Naive B cell (primary cell): ENCODE data around the gene KLF13. TPM values are rescaled to one million over a fixed set of nuclear protein-coding genes. Genes with fewer than 3 reads are reported as not detected.

ENCODE experiments used
- ATAC-seq, 2 donors: fragments of 150-1000 bp; cut with Tn5 transposase; 2 replicates each; pipeline ENCODE4 v1.10.0; 2021; ENCODE audit warnings: low read depth in 2 of 2, mild to moderate bottlenecking in 2 of 2, moderate library complexity in 2 of 2
- DNase-seq: peaks from one replicate; pipeline ENCODE4 v3.0.0; 2022
- H3K27ac Mint-ChIP-seq, 6 donors: one replicate each; pipeline ENCODE4 v1.8.0; 2020 to 2022; ENCODE audit warnings: mild to moderate bottlenecking in 6 of 6, mixed read lengths in 6 of 6, moderate library complexity in 5 of 6, inconsistent platforms in 2 of 6
- H3K27me3 Mint-ChIP-seq, 3 donors: one replicate each; pipeline ENCODE4 v1.8.0; 2021 to 2022; ENCODE audit warnings: mixed read lengths in 3 of 3, mild to moderate bottlenecking in 1 of 3
- H3K36me3 Mint-ChIP-seq, 2 donors: one replicate each; pipeline ENCODE4 v1.8.0; 2020 to 2022; ENCODE audit warnings: mixed read lengths in 2 of 2, inconsistent platforms in 1 of 2, mild to moderate bottlenecking in 1 of 2
- H3K4me1 Mint-ChIP-seq, 3 donors: one replicate each; pipeline ENCODE4 v1.8.0; 2020 to 2022; ENCODE audit warnings: mixed read lengths in 3 of 3, inconsistent platforms in 1 of 3, mild to moderate bottlenecking in 1 of 3, moderate library complexity in 1 of 3
- H3K4me3 Mint-ChIP-seq, 8 donors: one replicate each; pipeline ENCODE4 v1.8.0; 2020 to 2022; ENCODE audit warnings: mild to moderate bottlenecking in 8 of 8, mixed read lengths in 8 of 8, moderate library complexity in 8 of 8, inconsistent platforms in 2 of 8
- H3K9me3 Mint-ChIP-seq, 7 donors: one replicate each; pipeline ENCODE4 v1.8.0; 2020 to 2022; ENCODE audit warnings: mixed read lengths in 7 of 7, mild to moderate bottlenecking in 5 of 7, inconsistent platforms in 2 of 7, moderate library complexity in 1 of 7
- polyA plus RNA-seq, 6 donors: library from polyadenylated mRNA; unstranded; fragments of 300-500 nt; fragmentation: Illumina TruSeq; gene quantifications; one replicate each; pipeline ENCODE4 v1.2.3, GENCODE V29; 2021; ENCODE audit warnings: low read depth in 6 of 6

Gene KLF13
- polyA plus RNA-seq, 6 donors from 2014 or later = 16.6 to 58.8 (median 40.0) TPM

DNA sequence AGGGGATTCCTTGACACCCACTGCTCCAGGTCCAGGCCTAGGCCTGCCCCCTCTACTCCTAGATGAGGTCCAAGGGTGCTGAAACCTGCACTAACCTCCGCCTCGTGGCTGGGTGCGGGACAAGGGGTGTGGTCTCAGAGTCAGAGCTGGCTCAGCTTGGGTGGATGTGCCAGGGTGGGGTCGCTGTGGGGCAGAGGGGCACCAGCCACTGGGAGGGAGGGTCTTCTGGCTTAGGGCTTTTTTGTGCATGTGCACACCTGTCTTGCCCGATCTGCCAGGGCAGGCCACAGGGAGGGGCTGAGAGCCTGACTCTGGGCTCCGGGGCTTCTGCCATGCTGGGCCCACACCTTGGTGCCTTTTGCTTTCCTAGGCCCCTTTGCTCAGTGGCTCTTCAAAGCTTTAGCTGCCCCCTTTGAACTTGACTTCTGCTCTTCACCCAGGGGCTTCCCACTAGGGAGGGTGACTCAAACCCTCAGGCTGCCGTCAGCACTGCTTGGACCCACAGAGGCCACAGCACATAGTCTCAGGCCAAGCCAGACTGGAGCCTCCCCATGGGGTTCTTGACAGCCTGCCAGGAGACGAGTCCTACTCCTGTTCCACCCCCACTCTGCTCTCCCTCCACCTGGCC lies 73.0 kb downstream of the KLF13 start:
- no peak for ATAC-seq

DNA sequence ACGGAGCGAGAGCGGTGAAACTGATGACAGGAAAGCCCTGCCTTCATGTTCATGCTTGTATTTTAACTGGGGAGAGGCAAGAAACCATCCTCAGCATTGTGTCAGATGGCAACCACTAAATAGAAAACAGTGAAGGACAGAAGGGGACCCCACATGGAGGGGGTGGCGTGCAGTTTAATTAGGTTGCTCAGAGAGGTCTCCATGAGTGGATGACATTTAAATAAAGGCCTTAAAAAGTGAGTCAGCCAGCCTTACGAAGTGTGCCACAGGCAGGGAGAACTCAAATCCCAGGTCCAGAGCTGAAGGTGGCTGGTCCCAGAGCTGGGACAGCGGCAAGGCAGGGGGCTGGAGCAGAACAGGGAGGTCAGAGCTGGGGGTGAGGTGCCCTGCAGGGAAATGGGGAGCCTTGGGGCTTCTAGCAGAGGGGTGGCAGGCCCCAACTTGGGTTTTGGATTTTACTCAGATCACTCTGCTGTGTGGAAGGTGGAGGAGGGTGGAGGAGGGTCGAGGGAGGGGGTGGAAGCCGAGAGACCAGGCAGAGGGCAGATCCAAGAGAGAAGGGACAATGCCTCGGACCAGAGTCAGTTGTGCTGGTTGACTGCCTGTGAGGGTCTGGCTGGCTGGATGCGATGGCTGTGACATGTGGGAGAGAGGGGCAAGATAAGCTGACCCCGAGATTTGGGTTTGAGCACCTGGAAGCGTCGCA lies 73.7 kb downstream of the KLF13 start:
- H3K27me3 Mint-ChIP-seq = peaks cover 0 to 8% (median 0%) of the 10 kb centered on the region in 3 donors
- no peaks in the 10 kb centered on the region for H3K36me3 Mint-ChIP-seq
- H3K27ac Mint-ChIP-seq = peak overlapping the region in 1 of 6 donors; percentile 65
- H3K4me1 Mint-ChIP-seq = peaks cover 9 to 22% (median 13%) of the 10 kb centered on the region in 3 donors
- H3K4me3 Mint-ChIP-seq = no peak overlapping the region
- DNase-seq (no peak), ATAC-seq (no peak)
- H3K9me3 Mint-ChIP-seq = peaks cover 0 to 3% (median 0%) of the 10 kb centered on the region in 7 donors

More for the DNA sequence above, 73.0 kb downstream of the KLF13 start:
- Mint-ChIP-seq H3K4me3 (no peak overlapping the region), H3K27me3 (peaks cover 0 to 8% (median 0%) of the 10 kb centered on the region in 3 donors), H3K4me1 (peaks cover 2 to 15% (median 7%) of the 10 kb centered on the region in 3 donors), H3K27ac (peak overlapping the region in 2 of 6 donors; percentile 37 to 51), H3K36me3 (no peaks in the 10 kb centered on the region), H3K9me3 (peaks cover 0 to 1% (median 0%) of the 10 kb centered on the region in 7 donors)
- DNase-seq = no peak

DNA sequence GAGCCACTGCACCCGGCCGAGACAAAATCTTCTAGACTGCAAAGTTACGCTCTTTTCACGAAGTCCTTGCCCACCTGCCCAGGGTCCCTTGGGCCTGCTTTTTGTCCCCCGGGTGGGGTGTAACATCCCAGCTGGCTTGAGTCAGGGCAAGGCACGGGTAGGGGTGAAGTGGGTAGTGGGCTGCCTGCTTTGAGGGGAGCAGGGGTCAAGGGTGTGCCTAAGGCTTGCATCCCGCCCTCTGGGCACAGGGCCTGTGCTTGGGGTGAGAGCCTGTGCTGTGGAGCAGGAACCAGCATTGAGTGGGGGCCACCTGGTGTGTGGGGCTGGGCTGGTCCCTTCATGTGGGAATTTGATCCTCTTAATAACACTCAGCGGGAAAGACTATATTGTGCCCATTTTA lies 74.6 kb downstream of the KLF13 start:
- Mint-ChIP-seq H3K36me3 (no peaks in the 10 kb centered on the region), H3K27ac (no peak overlapping the region), H3K9me3 (peaks cover 0 to 3% (median 0%) of the 10 kb centered on the region in 7 donors), H3K27me3 (peaks cover 0 to 8% (median 0%) of the 10 kb centered on the region in 3 donors), H3K4me1 (peaks cover 16 to 31% (median 19%) of the 10 kb centered on the region in 3 donors), H3K4me3 (no peak overlapping the region)
- ATAC-seq = no peak
- no peak for DNase-seq

DNA sequence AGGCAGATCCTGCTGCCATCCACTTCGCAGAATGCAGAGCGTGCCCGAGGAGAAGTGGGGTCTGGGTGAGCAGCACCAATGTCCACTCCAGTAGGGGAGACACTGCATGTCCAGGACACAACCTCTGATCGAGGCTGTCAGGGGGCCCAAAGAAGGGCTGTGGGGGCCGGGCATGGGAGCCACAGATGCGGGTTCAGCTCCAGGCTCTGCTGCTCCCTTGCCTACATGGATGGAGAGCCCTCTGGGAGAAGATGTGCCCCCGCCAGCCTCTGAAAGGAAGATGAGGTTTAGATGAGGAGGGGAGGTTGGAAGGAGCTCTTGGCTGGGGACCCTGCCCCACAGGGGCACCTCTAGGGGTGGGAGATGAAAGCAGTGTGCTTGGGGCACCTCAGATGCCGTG lies 75.4 kb downstream of the KLF13 start:
- Mint-ChIP-seq H3K4me3 (no peak overlapping the region), H3K27me3 (peaks cover 0 to 8% (median 0%) of the 10 kb centered on the region in 3 donors), H3K4me1 (peaks cover 20 to 33% (median 23%) of the 10 kb centered on the region in 3 donors), H3K27ac (peak overlapping the region in 2 of 6 donors; percentile 29 to 49), H3K9me3 (peaks cover 0 to 4% (median 0%) of the 10 kb centered on the region in 7 donors), H3K36me3 (no peaks in the 10 kb centered on the region)
- DNase-seq = no peak
- ATAC-seq = no peak

DNA sequence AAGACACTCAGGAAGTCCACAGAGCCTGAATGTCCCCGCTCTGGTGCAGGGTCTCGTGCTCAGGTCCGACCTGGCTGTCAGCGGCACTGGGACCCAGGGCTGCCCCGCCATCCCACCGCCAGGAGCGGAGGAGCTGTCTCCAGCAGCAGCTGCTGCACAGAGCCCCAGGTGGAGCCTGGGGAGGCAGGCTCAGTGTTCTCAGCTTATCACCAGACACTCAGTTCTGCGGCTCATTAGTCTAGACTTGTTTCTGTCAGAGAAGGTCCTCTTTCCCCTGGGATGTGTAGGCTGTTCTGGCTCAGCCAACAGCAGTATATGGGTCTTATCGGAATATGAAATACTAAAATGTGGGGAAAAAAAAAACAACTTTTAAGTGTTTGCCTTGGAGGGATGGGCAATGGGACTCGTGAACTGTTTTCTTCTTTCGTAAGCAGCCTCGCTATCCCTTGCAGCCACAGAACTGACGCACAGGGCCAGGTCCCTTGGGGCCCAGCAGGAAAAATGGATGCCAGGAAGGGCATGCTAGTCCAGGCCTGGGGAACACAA lies 75.9 kb downstream of the KLF13 start:
- Mint-ChIP-seq H3K27ac (no peak overlapping the region), H3K36me3 (no peaks in the 10 kb centered on the region), H3K4me3 (no peak overlapping the region), H3K27me3 (peaks cover 0 to 8% (median 0%) of the 10 kb centered on the region in 3 donors), H3K4me1 (peaks cover 20 to 30% (median 23%) of the 10 kb centered on the region in 3 donors), H3K9me3 (peaks cover 0 to 4% (median 0%) of the 10 kb centered on the region in 7 donors)
- ATAC-seq (no peak), DNase-seq (no peak)

DNA sequence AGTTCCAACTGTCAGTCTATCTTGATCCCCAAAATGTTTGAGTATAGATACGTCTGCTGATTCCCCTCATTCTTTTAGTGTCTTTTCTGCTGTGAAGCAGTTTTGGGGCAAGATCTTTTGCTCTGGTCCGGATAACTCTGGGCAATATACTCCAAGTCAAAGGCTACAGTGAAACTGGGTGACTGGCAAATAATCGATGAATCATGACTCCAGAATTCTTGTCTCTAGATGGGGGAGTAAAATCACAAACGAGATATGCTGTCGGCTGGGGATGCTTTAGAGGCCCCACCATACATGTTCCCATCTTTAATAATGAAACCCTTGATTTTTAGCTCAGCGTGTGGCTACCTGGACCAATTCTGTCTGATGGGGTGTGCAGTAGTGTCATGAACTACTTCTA lies 76.5 kb downstream of the KLF13 start:
- Mint-ChIP-seq H3K27me3 (peaks cover 0 to 8% (median 0%) of the 10 kb centered on the region in 3 donors), H3K27ac (no peak overlapping the region)

DNA sequence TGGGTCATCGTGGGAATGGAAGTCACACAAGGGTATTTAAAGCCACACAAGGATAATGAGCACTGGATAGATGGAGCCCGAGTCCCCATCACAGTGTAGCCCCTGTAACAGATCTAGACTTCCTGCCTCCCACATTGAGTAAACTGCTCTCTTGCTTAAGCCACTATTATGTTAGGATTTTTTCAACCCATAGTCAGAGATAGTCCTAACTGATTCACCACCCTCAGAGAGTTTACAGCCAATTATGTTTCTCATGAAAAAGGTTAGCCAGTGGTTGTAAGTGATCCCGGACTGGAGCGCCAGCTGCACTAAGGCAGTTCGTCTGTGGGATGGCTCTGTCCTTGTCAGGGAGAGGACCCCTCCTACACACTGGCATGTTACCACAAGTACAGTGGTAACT lies 77.0 kb downstream of the KLF13 start:
- ATAC-seq = no peak
- peaks cover 2 to 4% of the 10 kb centered on the region in 2 donors for H3K36me3 Mint-ChIP-seq
- H3K27me3 Mint-ChIP-seq = peaks cover 0 to 8% (median 0%) of the 10 kb centered on the region in 3 donors
- peak overlapping the region in 1 of 8 donors; percentile 56 for H3K4me3 Mint-ChIP-seq
- DNase-seq = no peak
- peak overlapping the region in 1 of 6 donors; percentile 44 for H3K27ac Mint-ChIP-seq
- H3K9me3 Mint-ChIP-seq = peaks cover 0 to 6% (median 3%) of the 10 kb centered on the region in 7 donors
- peaks cover 20 to 30% (median 23%) of the 10 kb centered on the region in 3 donors for H3K4me1 Mint-ChIP-seq

More for the DNA sequence above, 76.5 kb downstream of the KLF13 start:
- H3K4me1 Mint-ChIP-seq = peaks cover 20 to 30% (median 23%) of the 10 kb centered on the region in 3 donors
- H3K36me3 Mint-ChIP-seq = no peaks in the 10 kb centered on the region
- H3K9me3 Mint-ChIP-seq = peaks cover 0 to 4% (median 0%) of the 10 kb centered on the region in 7 donors
- no peak overlapping the region for H3K4me3 Mint-ChIP-seq
- DNase-seq = no peak
- ATAC-seq = no peak

DNA sequence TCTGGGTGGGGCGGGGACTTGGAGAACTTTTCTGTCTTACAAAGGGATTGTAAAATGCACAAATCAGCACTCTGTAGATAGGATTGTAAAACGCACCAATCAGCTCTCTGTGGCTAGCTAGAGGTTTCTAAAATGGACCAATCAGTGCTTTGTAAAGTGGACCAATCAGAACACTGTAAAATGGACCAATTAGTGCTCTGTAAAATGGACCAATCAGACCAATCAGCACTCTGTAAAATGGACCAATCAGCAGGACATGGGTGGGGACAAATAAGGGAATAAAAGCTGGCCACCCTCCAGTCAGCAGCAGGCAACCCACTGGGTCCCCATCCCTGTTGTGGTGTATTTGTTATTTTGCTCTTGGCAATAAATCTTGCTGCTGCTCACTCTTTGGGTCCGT lies 77.7 kb downstream of the KLF13 start:
- Mint-ChIP-seq H3K4me3 (peak overlapping the region in 1 of 8 donors; percentile 55), H3K4me1 (peaks cover 20 to 30% (median 23%) of the 10 kb centered on the region in 3 donors), H3K36me3 (peaks cover 3 to 11% of the 10 kb centered on the region in 2 donors), H3K27ac (peak overlapping the region in 1 of 6 donors; percentile 78), H3K9me3 (peaks cover 3 to 11% (median 9%) of the 10 kb centered on the region in 7 donors), H3K27me3 (peaks cover 0 to 5% (median 4%) of the 10 kb centered on the region in 3 donors)
- ATAC-seq (no peak), DNase-seq (no peak)

DNA sequence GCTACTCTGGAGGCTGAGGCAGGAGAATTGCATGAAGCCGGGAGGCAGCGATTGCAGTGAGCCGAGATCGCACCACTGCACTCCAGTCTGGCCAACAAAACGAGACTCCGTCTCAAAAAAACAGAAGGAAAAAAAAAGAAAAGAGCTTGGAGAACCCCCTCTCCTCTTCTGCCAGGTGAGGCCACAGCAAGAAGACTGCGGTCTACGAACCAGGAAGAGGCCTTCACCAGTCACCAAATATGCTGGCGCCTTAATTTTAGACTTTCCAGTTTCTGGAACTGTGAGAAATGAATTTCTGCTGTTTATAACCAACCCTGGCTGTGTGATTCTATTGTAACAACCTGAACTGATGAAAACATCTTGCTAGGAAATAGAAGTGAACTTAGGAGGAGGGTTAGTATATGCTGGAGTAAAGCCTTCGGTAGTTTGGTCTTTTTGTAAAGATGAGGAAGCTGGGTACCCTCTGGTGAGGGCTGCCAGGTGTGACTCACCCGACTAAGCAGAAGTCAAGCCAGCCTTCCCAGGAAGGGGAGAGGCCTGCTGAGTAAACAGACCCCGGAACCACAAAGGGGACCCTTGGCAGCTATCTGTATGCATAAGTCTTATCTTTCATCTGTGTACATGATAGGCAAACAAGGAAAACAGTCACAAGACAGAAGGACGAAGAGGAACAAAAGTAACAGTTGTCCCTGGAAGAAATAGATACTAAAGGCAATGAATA lies 78.7 kb downstream of the KLF13 start:
- Mint-ChIP-seq H3K27ac (peak overlapping the region; percentile 74 to 95 (median 82)), H3K36me3 (peaks cover 3 to 16% of the 10 kb centered on the region in 2 donors), H3K9me3 (peaks cover 5 to 13% (median 12%) of the 10 kb centered on the region in 7 donors), H3K4me1 (peaks cover 20 to 30% (median 23%) of the 10 kb centered on the region in 3 donors), H3K27me3 (peaks cover 0 to 9% (median 4%) of the 10 kb centered on the region in 3 donors), H3K4me3 (peak overlapping the region; percentile 14 to 82 (median 54))
- ATAC-seq = peak; percentile 96 to 97
- peak; percentile 47 for DNase-seq

DNA sequence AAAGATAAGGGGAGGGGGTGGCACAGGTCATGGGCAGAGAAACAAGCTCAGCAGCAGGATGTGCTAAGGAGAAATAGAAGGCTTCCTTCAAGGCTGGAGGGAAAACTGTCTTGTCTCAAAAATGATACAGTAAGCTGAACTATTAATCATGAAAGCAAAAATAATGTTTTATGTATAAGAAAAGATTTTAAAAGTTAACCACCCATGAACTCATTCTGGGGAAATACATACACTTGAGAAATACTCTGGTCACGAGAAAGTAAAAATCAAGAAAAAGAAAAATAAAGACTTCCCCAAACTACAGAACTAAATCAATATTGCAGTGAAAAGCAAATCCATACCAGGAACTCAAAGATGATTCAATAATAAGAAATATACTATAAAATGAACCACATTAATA lies 80.7 kb downstream of the KLF13 start:
- no peak overlapping the region for H3K27ac Mint-ChIP-seq
- DNase-seq (no peak), ATAC-seq (no peak)
- peaks cover 5 to 16% (median 12%) of the 10 kb centered on the region in 7 donors for H3K9me3 Mint-ChIP-seq
- peaks cover 3 to 16% of the 10 kb centered on the region in 2 donors for H3K36me3 Mint-ChIP-seq
- peaks cover 0 to 9% (median 0%) of the 10 kb centered on the region in 3 donors for H3K27me3 Mint-ChIP-seq
- no peak overlapping the region for H3K4me3 Mint-ChIP-seq
- H3K4me1 Mint-ChIP-seq = peaks cover 20 to 28% (median 23%) of the 10 kb centered on the region in 3 donors

DNA sequence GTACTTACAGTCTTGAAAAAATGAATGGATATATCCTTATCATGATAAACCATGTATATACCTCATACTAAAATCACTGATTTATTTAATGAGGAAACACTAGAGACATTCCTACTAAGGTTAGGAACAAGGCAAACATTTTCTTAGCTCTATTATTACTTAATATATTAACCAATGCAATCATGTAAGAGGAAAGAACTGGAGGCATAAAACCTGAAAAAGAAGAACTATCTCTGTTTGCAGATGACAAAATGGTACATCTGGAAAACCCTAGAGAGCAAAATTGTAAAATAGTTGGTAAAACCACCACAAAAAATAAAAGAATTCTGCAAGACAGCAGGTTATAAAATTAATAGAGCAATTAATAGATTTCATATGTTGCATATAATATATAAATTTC lies 81.2 kb downstream of the KLF13 start:
- DNase-seq = no peak

DNA sequence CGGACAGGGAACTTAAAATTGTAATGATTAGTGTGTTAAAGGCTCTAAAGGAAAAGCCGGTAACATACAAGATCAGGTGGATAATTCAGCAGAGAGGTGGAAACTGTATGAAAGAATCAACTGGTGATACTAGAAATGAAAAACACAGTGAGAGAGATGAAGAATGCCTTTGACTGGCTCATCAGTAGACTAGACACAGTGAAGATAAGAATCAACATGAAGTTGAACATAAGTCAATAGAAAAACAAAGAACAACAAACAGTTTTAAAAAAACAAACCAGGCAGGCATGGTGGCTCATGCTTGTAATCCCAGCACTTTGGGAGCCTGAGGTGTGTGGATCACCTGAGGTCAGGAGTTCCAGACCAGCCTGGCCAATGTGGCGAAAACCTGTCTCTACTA lies 82.1 kb downstream of the KLF13 start:
- DNase-seq (no peak), ATAC-seq (no peak)
- H3K36me3 Mint-ChIP-seq = peaks cover 3 to 16% of the 10 kb centered on the region in 2 donors
- peaks cover 0 to 9% (median 0%) of the 10 kb centered on the region in 3 donors for H3K27me3 Mint-ChIP-seq
- peaks cover 20 to 27% (median 23%) of the 10 kb centered on the region in 3 donors for H3K4me1 Mint-ChIP-seq
- H3K9me3 Mint-ChIP-seq = peaks cover 5 to 16% (median 12%) of the 10 kb centered on the region in 7 donors
- H3K4me3 Mint-ChIP-seq = no peak overlapping the region
- H3K27ac Mint-ChIP-seq = no peak overlapping the region

More for the DNA sequence above, 81.2 kb downstream of the KLF13 start:
- Mint-ChIP-seq H3K9me3 (peaks cover 5 to 16% (median 12%) of the 10 kb centered on the region in 7 donors), H3K4me3 (no peak overlapping the region), H3K36me3 (peaks cover 3 to 16% of the 10 kb centered on the region in 2 donors), H3K27me3 (peaks cover 0 to 9% (median 0%) of the 10 kb centered on the region in 3 donors), H3K27ac (no peak overlapping the region), H3K4me1 (peaks cover 20 to 28% (median 23%) of the 10 kb centered on the region in 3 donors)
- ATAC-seq = no peak
